GM10248 (cell line): ENCODE results near the gene ZSWIM6.
"Not testable (repeated sequence)": the region's sequence is repeated elsewhere in the genome, so short reads cannot be mapped to it uniquely, and the experiment has no call there.

Experiments
- CTCF ChIA-PET: fragments of 300-600 bp; sonication (Branson Sonifier 250); formaldehyde crosslinking; extraction: SDS; loops from one replicate; lab custom pipeline; 2021; ENCODE audit warnings: antibody characterized with exemption; lab: Yijun Ruan, JAX
- POLR2A ChIA-PET: fragments of 350-650 bp; sonication (Branson Sonifier 250); formaldehyde crosslinking; extraction: SDS; loops from one replicate; lab custom pipeline; 2020; ENCODE audit warnings: antibody characterized with exemption; lab: Yijun Ruan, JAX
- DNase-seq: peaks from one replicate; pipeline ENCODE4 v3.0.0; 2012; ENCODE audit errors: extremely low spot score
- CTCF ChIP-seq: IDR thresholded peaks from 2 replicates; pipeline ENCODE4 v1.5.1; 2012; ENCODE audit warnings: mild to moderate bottlenecking, low read depth; ENCODE audit errors: extremely low read depth, missing control alignments, control extremely low read depth

The ZSWIM6 gene

DNA sequence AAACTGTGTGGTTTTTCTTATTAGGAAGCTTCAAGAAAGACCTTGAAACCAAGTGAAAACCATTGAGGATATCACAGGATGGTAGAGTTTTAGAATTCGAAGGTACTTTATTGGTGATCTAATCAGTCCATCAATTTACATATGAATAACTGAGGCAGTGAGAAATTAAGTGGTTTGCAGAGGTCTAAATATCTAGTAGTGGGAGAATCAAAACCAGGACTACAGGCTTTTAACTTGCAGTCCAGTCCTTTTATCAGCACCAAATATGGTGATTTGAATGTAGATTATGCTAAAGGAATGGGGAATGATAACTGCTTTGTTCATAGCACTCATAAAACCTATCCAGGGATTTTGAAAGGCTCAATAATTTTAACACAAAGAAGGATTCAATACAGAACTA is 85.8 kb downstream of the ZSWIM6 start:
- no peak for TF ChIP-seq CTCF
- CTCF ChIA-PET = interaction anchor here (1.3 kb wide), 1 partner anchor 9 kb away, joined by 4 read pairs; no protein-coding TSS in a partner anchor
- no peak for DNase-seq
- POLR2A ChIA-PET = no interaction called here

DNA sequence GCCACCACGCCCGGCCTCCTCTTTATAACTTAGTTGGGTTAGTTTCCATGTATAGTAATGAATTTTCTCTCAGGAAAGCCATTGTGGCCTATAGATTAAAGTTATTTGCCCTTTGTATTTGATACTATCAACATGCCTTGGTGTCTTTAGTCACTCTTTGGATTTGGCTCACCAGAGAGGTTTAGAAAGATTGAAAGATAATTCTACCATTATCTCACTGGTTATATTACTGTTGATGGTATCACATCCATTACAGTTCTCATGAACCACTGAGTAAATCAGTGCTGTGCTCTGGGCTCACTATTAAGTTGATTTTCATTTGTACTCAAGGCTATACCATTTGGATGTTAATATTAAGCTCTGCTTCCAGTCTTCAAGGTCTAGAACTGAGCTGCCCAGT is 87.0 kb downstream of the ZSWIM6 start:
- CTCF ChIA-PET = no interaction called here
- DNase-seq = no peak
- POLR2A ChIA-PET = no interaction called here
- no peak for TF ChIP-seq CTCF

DNA sequence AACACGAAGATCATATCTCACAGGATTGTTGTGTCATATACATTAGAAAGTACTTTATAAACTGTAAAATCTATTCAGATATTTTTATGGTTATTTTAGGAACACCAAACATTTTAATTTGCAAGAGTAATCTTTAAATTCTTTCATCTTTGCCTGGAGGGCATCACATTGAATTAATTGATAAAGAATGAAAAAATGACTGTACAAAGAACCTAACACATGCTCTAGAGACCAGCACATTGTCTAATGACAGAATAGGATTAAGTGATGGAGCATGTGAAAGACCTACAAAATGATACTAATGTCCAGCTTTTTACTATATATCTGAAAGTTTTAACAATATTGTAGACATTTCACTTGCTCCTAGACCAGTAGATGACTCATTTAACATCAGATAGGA is 88.0 kb downstream of the ZSWIM6 start:
- CTCF ChIA-PET = no interaction called here
- POLR2A ChIA-PET = no interaction called here
- TF ChIP-seq CTCF = no peak
- no peak for DNase-seq

GRCh38 chr5:61421262-61421661 is 89.2 kb downstream of the ZSWIM6 start:
- DNase-seq, CTCF ChIA-PET, POLR2A ChIA-PET: not testable (repeated sequence)

GRCh38 chr5:61423487-61424145 is 91.6 kb downstream of the ZSWIM6 start:
- TF ChIP-seq CTCF = no peak
- POLR2A ChIA-PET = no interaction called here
- DNase-seq = no peak
- CTCF ChIA-PET = no interaction called here

DNA sequence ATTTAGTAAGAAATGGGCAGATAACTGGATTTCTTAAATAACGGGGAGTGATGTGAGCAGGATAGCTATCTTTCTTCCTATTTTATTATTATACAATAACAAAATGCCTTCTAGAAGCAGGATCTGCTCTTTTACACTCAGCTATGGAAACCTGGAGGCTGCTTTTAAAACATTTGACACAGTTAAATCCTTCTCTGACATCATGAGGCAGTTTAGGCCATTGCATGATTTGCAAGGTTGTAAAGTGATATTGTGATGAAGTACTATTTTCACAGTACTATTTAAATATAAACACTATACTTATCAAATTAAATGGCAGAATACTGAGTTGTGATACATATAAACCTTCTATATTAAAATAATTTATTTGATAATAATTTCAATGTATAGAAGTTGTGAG is 93.9 kb downstream of the ZSWIM6 start:
- no peak for TF ChIP-seq CTCF
- POLR2A ChIA-PET = no interaction called here
- CTCF ChIA-PET = interaction anchor here (0.8 kb wide), 1 partner anchor 10 kb away, joined by 3 read pairs; no protein-coding TSS in a partner anchor
- DNase-seq = no peak

DNA sequence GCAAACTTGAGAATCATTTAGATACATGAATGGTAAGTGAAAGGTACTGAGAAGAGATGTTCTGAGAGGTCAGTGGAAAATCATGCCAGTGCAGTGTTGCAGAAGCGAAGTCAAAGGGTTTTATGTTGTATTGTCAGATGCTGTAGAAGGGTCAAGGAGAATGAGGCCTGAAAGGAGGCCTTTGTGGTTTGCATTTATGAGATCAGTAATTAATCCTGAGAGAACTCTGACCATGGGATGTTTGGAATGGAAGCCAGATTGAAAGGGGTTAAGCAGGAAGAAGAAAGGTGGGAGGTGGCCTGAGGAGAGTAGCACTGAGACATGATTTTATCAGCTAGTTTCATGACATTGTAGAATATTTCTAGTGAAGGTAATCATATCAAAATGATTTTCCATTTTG is 97.8 kb downstream of the ZSWIM6 start:
- CTCF ChIA-PET = no interaction called here
- TF ChIP-seq CTCF = no peak
- POLR2A ChIA-PET = no interaction called here
- DNase-seq = no peak
